ENCODE data around the gene LILRB3.
"Not testable (repeated sequence)": the region's sequence is repeated elsewhere in the genome, so short reads cannot be mapped to it uniquely, and the experiment has no call there.

LILRB3 gene

DNA sequence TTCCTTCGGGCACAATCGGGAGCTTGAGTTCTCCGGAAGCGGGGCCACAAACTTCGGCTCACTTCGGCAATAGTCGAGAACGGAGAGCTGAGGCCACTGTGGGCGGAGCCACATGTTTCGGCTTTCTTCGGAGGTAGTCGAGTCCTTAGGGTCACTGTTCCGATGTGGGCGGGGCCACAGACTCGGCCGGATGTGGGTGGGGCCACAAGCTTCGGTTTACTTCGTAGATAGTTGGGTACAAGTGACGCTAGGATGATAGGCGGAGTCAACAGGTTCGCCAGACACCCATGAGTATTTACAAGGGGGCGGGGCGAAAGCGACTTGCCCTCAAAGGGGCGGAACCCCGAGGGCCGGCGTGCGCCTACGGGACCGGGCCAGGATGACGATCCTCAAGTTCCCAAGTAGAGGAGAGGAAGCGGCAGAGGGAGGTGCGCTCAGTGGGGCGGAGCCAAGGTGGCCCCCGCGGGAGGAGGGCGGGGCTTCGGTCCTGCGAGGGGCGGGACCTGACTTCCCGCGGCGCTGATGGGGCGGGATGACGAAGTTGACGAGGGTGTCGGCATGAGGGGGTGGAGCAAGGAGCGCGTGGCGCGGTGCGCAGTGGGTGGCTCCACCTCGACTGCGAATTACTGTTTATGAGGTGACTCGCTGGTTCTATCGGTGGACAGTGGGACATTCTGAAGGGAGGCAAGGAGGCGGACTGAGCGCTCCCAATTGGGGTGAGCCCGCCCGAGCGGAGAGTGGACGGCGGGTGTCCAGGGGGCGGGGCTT lies 32.9 kb downstream of the LILRB3 start:
- DNase-seq (ENCODE audit: low read depth) = peak; percentile 100
- peak overlapping the region; percentile 72 for H3K4me3 ChIP-seq (ENCODE audit: low read depth, low read length)
- in situ Hi-C loops (cut with HindIII; ENCODE audit: low sequenced_read_pairs) = no loop called here
- TF ChIP-seq, protein P1, sequence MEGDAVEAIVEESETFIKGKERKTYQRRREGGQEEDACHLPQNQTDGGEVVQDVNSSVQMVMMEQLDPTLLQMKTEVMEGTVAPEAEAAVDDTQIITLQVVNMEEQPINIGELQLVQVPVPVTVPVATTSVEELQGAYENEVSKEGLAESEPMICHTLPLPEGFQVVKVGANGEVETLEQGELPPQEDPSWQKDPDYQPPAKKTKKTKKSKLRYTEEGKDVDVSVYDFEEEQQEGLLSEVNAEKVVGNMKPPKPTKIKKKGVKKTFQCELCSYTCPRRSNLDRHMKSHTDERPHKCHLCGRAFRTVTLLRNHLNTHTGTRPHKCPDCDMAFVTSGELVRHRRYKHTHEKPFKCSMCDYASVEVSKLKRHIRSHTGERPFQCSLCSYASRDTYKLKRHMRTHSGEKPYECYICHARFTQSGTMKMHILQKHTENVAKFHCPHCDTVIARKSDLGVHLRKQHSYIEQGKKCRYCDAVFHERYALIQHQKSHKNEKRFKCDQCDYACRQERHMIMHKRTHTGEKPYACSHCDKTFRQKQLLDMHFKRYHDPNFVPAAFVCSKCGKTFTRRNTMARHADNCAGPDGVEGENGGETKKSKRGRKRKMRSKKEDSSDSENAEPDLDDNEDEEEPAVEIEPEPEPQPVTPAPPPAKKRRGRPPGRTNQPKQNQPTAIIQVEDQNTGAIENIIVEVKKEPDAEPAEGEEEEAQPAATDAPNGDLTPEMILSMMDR (IDR thresholded peaks at IDR 0.05; ENCODE audit: low read depth, low read length, missing control alignments) = no peak

DNA sequence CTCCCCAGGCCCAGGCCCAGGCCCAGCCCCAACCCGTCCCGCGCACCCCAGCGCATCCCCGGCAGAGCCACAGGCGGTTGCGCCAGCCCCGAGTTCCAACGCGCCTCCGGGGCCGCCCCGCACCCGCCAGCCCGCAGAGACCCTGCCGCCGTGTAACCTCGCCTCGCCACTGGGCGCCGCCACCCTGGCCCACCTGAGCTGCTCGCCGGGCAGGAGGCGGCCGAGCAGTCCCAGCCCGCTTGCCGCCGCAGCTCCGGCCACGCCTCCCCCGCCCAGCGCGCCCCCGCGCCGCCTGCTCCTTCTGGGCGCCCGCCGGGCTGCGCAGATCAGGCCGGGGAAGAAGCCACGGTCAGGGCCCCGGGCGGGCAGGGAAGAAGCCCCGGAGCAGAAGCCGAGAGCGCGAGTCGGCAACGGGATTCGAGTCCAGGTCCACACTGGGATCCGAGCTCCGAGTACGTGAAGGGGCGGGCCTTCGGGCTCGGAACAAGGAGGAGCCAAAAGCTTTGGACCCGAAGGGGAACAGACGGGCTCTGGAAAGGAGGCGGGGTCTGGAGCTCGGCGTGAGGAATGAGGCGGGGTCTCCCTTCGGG lies 33.6 kb downstream of the LILRB3 start, which contains the start of gene MBOAT7:
Gene MBOAT7, minus strand, starts transcription at position 436 of the 590 bp plus-strand sequence. CDS start 1,072 bp downstream, outside the sequence.
- peak within 1 kb of the TSS; percentile 72 for H3K4me3 ChIP-seq (ENCODE audit: low read depth, low read length)
- no peak for DNase-seq (ENCODE audit: low read depth)
- TF ChIP-seq, protein P1 (IDR thresholded peaks at IDR 0.05; ENCODE audit: low read depth, low read length, missing control alignments) = peak; percentile 11
- in situ Hi-C loops (cut with HindIII; ENCODE audit: low sequenced_read_pairs) = no loop called here

DNA sequence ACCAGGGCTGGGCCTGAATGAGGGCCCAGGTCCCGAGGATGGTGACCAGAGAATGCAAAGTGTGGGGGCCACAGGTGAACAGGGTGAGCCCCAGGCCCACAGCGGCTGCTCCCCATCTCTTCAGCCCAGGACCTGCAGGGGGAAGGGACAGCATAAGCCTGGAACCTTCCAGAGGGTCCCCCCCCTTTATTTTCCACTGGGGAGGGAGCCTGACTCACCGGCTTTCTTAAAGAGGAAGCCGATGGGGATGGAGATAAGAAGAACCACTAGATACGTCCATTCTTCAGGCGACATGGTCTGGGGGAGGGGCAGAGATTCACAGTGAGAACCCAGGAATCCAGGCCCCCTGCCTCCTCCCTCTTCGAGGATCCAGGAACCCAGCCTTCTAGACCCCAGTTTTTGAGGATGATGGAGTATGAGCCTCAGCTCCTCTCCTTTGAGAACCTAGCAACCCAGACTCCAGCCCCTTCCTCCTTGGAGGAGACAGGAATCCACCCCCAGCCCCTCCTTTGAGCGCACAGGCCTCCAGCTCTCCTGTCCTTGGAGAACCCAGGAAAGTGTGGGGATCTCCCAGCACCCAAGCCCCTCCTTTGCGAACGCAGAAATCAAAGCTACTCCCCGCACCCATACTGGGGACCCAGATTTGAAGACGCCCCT lies 34.5 kb downstream of the LILRB3 start:
- TF ChIP-seq, protein P1 (IDR thresholded peaks at IDR 0.05; ENCODE audit: low read depth, low read length, missing control alignments) = no peak
- H3K4me3 ChIP-seq (ENCODE audit: low read depth, low read length) = peak overlapping the region; percentile 72
- in situ Hi-C loops (cut with HindIII; ENCODE audit: low sequenced_read_pairs) = no loop called here
- no peak for DNase-seq (ENCODE audit: low read depth)

DNA sequence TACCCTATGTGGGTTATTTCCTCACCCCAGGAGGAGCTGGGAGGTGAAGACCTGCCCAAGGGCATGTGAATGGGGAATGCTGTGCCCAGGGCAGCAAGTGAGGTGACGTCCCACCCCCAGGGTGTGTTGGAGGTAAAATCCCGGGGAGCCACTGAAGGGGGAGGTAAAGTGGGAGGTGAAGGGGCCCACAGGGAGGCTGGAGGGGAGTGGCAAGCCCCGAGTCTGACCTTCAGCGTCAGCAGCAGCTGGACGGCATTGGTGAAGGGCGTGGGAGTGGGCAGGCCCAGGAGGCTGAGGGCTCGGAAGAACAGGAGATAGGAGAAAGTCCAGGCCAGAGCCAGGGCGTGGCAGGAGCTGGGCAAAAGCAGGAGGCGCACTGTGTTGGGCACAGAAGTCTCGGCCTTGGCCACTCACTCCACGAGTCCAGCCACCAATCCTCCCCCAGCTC lies 35.8 kb downstream of the LILRB3 start:
- no peak for DNase-seq (ENCODE audit: low read depth)
- H3K4me3 ChIP-seq (ENCODE audit: low read depth, low read length) = no peak overlapping the region
- in situ Hi-C loops (cut with HindIII; ENCODE audit: low sequenced_read_pairs) = no loop called here
- TF ChIP-seq, protein P1 (IDR thresholded peaks at IDR 0.05; ENCODE audit: low read depth, low read length, missing control alignments) = no peak

DNA sequence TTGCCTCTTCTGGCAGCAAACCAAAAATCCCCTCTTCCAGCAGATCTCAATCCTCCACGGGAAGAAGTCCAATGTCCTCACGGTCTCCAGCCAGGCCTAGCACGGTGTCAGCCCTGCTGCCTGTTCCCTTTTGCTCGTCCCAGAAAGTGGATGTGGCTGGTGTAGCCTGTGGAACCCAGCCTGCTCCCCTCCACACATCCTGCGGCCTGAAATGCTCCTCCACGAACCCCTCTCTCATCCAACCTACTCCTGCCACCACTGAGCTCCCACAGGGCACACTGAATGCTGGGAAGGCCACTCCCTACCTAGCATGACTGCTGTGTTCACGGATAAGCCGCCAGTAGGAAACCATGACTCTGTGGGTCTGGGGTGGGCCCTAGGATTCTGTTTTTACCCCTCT lies 36.5 kb downstream of the LILRB3 start:
- H3K4me3 ChIP-seq (ENCODE audit: low read depth, low read length) = no peak overlapping the region
- DNase-seq (ENCODE audit: low read depth) = no peak
- TF ChIP-seq, protein P1 (IDR thresholded peaks at IDR 0.05; ENCODE audit: low read depth, low read length, missing control alignments) = no peak
- in situ Hi-C loops (cut with HindIII; ENCODE audit: low sequenced_read_pairs) = no loop called here

DNA sequence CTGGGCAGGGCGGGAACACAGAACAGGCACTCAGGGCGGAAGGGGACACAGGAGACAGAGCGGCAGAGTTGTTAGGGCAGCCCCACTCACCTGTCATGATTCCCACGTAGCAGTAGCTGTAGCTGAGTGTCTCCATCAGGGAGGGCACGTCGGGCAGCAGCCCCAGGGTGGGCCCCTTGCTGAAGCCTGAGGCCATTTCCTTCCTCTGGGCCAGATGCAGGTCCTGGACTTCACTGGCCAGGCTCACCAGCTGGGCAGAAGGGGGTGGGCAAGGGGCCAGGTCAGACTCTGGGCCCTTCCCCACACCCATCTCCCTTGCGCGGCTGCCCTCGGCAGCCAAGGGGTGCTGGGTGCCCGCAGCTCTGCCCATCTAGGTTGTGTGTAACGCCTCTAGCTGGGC lies 39.4 kb downstream of the LILRB3 start:
- no peak for DNase-seq (ENCODE audit: low read depth)
- TF ChIP-seq, protein P1 (IDR thresholded peaks at IDR 0.05; ENCODE audit: low read depth, low read length, missing control alignments) = no peak
- in situ Hi-C loops (cut with HindIII; ENCODE audit: low sequenced_read_pairs) = no loop called here
- H3K4me3 ChIP-seq (ENCODE audit: low read depth, low read length) = no peak overlapping the region

DNA sequence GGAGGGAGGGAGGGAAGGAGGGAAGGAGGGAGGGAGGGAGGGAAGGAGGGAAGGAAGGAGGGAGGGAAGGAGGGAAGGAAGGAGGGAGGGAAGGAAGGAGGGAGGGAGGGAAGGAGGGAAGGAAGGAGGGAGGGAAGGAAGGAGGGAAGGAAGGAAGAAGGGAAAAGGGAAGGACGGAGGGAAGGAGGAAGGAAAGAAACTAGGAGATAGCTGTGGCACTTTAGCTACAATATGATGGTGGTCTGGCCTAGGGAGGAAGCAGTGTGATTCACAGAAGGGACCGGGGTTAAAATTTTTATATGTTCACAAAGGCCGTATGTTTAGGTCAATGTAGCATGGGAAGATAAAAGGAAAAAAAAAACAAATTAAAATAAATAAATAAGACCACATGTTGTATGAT lies 40.9 kb downstream of the LILRB3 start:
- in situ Hi-C loops (cut with HindIII; ENCODE audit: low sequenced_read_pairs); H3K4me3 ChIP-seq (ENCODE audit: low read depth, low read length); DNase-seq (ENCODE audit: low read depth): not testable (repeated sequence)
